RWPE2 (cell line): ENCODE results near the gene TAS1R3.

Source experiments
- ATAC-seq: fragments of 200-7000 bp; cut with Tn5 transposase; 3 replicates; pipeline ENCODE4 v1.9.1; 2021; ENCODE audit warnings: low read depth
- DNase-seq: peaks from one replicate; pipeline ENCODE4 v3.0.0-alpha.2; 2020; ENCODE audit warnings: low spot score
- H3K27ac ChIP-seq: fragments of 450-650 bp; 2 replicates; pipeline ENCODE4 v1.5.1; 2017; ENCODE audit warnings: mild to moderate bottlenecking; ENCODE audit not compliant: poor library complexity, severe bottlenecking
- H3K27me3 ChIP-seq: fragments of 250-450 bp; sonication (Bioruptor Pico); 2 replicates; pipeline ENCODE4 v1.5.1; 2021; ENCODE audit warnings: mild to moderate bottlenecking, moderate library complexity; ENCODE audit not compliant: insufficient read depth, poor library complexity, severe bottlenecking
- H3K36me3 ChIP-seq: fragments of 250-450 bp; sonication (Bioruptor Pico); 2 replicates; pipeline ENCODE4 v1.5.1; 2020; ENCODE audit warnings: low read depth, mild to moderate bottlenecking, moderate library complexity
- H3K4me1 ChIP-seq: fragments of 250-450 bp; sonication (Bioruptor Pico); 2 replicates; pipeline ENCODE4 v1.5.1; 2021; ENCODE audit warnings: mild to moderate bottlenecking, moderate library complexity; ENCODE audit not compliant: insufficient read depth, poor library complexity, severe bottlenecking
- H3K4me3 ChIP-seq: fragments of 250-450 bp; sonication (Bioruptor Pico); 2 replicates; pipeline ENCODE4 v1.5.1; 2021; ENCODE audit warnings: mild to moderate bottlenecking, moderate library complexity; ENCODE audit not compliant: severe bottlenecking
- H3K9me3 ChIP-seq: fragments of 250-450 bp; sonication (Bioruptor Pico); 2 replicates; pipeline ENCODE4 v1.5.1; 2021; ENCODE audit warnings: mild to moderate bottlenecking, moderate library complexity; ENCODE audit not compliant: severe bottlenecking
- TF ChIP-seq, protein P1 (sequence below): fragments of 450-650 bp; IDR thresholded peaks from one replicate; pipeline ENCODE4 v1.5.1; 2017; ENCODE audit warnings: mild to moderate bottlenecking, moderate library complexity; ENCODE audit not compliant: poor library complexity, severe bottlenecking

Gene TAS1R3

DNA sequence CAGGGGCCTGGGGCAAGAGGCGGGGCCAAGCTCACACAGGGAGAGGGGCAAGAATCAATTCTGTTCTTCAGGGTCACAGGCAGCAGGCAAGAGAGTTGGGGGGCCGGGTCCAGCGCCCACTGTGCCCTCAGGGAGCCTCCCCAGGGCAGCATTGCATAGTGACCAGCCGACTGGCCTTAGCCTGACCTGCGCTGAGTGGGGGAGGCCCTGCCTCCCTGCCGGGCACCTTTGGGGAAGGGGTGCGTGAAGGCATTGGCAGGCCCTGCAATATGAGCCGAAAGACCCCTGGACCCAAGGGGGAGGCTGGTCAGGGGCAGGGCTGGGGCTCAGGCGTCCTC, 38.7 kb upstream of the TAS1R3 start:
- no peak for ATAC-seq
- no peaks in the 10 kb centered on the region for H3K36me3 ChIP-seq
- no peak overlapping the region for H3K27ac ChIP-seq

DNA sequence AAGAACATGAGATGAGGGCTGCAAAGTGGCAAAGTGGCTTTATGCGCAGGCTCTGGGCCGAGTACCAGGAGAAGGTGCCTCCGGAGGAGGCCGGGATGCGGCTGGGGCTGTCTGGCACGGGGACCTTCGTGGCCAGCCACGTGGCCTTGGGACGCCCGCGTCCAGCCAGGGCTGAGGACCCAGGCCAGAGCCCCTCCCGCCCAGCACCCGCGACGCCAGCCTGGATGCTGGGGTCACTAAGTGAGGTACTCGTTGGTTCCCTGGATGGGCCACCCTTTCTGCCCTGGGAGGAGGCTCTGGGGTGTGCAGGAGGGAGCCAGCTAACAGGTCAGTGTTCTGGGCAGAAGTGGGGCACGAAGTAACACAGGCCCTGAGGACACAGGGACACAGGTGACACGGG, 38.2 kb upstream of the TAS1R3 start:
- Histone ChIP-seq H3K9me3 (no peaks in the 10 kb centered on the region), H3K4me1 (no peaks in the 10 kb centered on the region), H3K36me3 (no peaks in the 10 kb centered on the region), H3K27me3 (no peaks in the 10 kb centered on the region), H3K4me3 (no peak overlapping the region), H3K27ac (no peak overlapping the region)
- DNase-seq (no peak), ATAC-seq (no peak)
- TF ChIP-seq, protein P1, sequence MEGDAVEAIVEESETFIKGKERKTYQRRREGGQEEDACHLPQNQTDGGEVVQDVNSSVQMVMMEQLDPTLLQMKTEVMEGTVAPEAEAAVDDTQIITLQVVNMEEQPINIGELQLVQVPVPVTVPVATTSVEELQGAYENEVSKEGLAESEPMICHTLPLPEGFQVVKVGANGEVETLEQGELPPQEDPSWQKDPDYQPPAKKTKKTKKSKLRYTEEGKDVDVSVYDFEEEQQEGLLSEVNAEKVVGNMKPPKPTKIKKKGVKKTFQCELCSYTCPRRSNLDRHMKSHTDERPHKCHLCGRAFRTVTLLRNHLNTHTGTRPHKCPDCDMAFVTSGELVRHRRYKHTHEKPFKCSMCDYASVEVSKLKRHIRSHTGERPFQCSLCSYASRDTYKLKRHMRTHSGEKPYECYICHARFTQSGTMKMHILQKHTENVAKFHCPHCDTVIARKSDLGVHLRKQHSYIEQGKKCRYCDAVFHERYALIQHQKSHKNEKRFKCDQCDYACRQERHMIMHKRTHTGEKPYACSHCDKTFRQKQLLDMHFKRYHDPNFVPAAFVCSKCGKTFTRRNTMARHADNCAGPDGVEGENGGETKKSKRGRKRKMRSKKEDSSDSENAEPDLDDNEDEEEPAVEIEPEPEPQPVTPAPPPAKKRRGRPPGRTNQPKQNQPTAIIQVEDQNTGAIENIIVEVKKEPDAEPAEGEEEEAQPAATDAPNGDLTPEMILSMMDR = no peak

More for the DNA sequence above, 38.7 kb upstream of the TAS1R3 start:
- TF ChIP-seq, protein P1 = no peak
- DNase-seq = no peak
- Histone ChIP-seq H3K27me3 (no peaks in the 10 kb centered on the region), H3K4me3 (no peak overlapping the region), H3K9me3 (no peaks in the 10 kb centered on the region), H3K4me1 (no peaks in the 10 kb centered on the region)

DNA sequence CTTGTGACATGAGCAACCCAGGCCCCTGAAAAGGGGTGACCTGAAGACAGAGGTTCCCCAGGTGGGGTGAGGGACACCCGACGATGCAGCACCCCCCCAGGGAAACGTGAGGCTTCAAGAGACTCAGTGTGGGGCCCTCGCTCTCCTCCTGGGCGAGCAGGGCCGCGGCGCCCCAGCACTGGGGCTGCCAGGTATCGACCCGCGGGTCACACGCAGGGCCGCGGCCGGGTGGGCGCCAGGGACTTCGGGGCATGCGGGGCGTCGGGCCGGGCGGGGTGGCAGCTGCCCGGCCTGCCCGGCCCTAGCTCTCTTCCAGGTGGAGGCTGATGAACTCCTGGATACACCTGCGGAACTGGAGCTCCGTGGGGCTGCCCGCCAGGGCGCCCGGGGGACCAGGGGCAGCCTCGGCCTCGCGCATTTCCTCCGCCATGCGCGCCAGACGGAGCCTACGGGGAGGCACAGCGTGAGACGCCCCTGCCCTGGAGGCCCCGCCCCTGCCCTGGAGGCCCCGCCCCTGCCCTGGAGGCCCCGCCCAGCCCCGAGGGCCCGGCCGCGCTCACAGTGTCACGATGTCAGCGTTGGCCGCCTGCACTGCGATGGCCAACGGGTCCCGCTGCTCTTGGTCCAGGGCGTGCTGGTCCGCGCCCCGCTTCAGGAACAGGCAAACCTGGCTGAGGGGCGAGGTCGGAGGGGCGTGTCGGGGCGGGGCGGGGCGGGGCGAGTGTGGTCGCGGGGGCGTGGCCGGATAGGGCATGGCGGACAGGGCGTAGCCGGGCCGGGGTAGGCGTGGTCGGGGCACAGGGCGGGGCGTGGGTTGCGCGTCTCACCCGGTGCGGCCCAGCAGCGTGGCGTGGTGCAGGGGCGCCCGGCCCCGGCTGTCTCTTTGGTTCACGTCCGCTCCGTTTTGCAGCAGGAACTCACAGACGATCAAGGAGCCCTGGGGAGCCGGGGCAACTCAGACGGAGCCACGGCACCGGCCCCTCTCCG, 37.5 kb upstream of the TAS1R3 start:
- no peaks in the 10 kb centered on the region for H3K36me3 ChIP-seq
- H3K4me1 ChIP-seq = no peaks in the 10 kb centered on the region
- no peaks in the 10 kb centered on the region for H3K27me3 ChIP-seq
- DNase-seq (no peak), ATAC-seq (no peak)
- no peaks in the 10 kb centered on the region for H3K9me3 ChIP-seq
- no peak overlapping the region for H3K27ac ChIP-seq
- H3K4me3 ChIP-seq = no peak overlapping the region
- TF ChIP-seq, protein P1 = no peak

DNA sequence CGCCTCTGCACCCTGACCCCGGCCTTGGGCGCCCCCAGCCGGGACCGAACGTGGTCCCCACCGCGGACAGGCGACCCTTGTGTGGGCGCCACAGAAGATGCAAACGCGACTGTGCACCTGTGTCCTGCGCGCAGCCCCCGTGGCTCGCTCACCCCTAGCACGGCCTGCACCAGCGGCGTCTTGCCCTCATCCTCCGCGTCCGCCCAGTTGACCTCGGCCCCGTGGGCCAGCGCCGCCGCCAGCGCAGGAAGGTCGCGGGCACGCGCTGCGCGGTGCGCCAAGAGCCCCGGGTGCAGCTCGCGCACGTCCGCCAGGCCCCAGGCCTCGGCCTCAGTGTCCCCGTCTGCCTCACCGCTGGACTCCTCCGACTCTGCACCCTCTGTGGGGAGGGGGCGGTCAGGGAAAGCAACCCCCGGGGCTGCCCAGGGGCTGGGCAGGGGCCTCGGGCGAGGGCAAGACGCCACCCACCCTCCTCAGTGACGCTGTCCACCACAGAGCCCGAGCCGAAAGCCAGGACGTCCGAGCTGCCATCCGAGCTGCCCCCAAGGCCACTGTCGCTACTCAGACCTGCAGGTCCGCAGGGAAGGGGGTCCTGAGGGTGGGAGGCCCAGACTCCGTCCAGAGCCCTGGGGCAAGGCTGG, 36.7 kb upstream of the TAS1R3 start:
- ATAC-seq (no peak), DNase-seq (no peak)
- Histone ChIP-seq H3K4me3 (no peak overlapping the region), H3K27me3 (no peaks in the 10 kb centered on the region), H3K36me3 (no peaks in the 10 kb centered on the region), H3K27ac (no peak overlapping the region), H3K9me3 (no peaks in the 10 kb centered on the region), H3K4me1 (no peaks in the 10 kb centered on the region)
- TF ChIP-seq, protein P1 = no peak
